ENCODE measurements around the gene ELMOD2.
"Not testable (repeated sequence)": the region's sequence is repeated elsewhere in the genome, so short reads cannot be mapped to it uniquely, and the experiment has no call there.

ELMOD2 gene

GRCh38 chr4:140523857-140524742 is at the start of gene ELMOD2:
TSS of gene ELMOD2 (plus strand) at chr4:140524168. CDS start at chr4:140525429, 1,261 bp downstream.
- peak; percentile 99 for DNase-seq

- DNase-seq: no peak
Measured at GRCh38 chr4:140483445-140483844, 40.5 kb upstream of the ELMOD2 start.

- no peak for DNase-seq
Measured at GRCh38 chr4:140485939-140486338, 38.0 kb upstream of the ELMOD2 start.

- DNase-seq: no peak
Measured at GRCh38 chr4:140497405-140497746, 26.6 kb upstream of the ELMOD2 start.

- DNase-seq: no peak
Measured at GRCh38 chr4:140497747-140498636, 26.0 kb upstream of the ELMOD2 start, which contains the start of gene MGAT4D. TSS of gene MGAT4D (minus strand) at chr4:140498293. CDS start at chr4:140498222, 71 bp downstream.

GRCh38 chr4:140499391-140499790 is 24.6 kb upstream of the ELMOD2 start:
- no peak for DNase-seq

GRCh38 chr4:140504261-140504660 is 19.7 kb upstream of the ELMOD2 start:
- no peak for DNase-seq

- DNase-seq: not testable (repeated sequence)
Measured at GRCh38 chr4:140513765-140514164, 10.2 kb upstream of the ELMOD2 start.

- no peak for DNase-seq
Measured at GRCh38 chr4:140515423-140515822, 8.5 kb upstream of the ELMOD2 start.

- no peak for DNase-seq
Measured at GRCh38 chr4:140523370-140523856, 555 bp upstream of the ELMOD2 start.

- no peak for DNase-seq
Measured at GRCh38 chr4:140529434-140529833, 5.5 kb downstream of the ELMOD2 start.

- DNase-seq: no peak
Measured at GRCh38 chr4:140533951-140534480, 10.0 kb downstream of the ELMOD2 start.

GRCh38 chr4:140556372-140557085 is 32.6 kb downstream of the ELMOD2 start:
- DNase-seq: peak; percentile 69

- no peak for DNase-seq
Measured at GRCh38 chr4:140557831-140558435, 34.0 kb downstream of the ELMOD2 start.

- no peak for DNase-seq
Measured at GRCh38 chr4:140559696-140560095, 35.7 kb downstream of the ELMOD2 start.

- DNase-seq: no peak
Measured at GRCh38 chr4:140568507-140569306, 44.7 kb downstream of the ELMOD2 start, which contains the start of gene UCP1. TSS of gene UCP1 (minus strand) at chr4:140568961. CDS start at chr4:140568729, 232 bp downstream.

- DNase-seq: no peak
Measured at GRCh38 chr4:140569307-140569638, 45.3 kb downstream of the ELMOD2 start.

- no peak for DNase-seq
Measured at GRCh38 chr4:140571620-140572019, 47.7 kb downstream of the ELMOD2 start.

GRCh38 chr4:140575489-140575888 is 51.5 kb downstream of the ELMOD2 start:
- DNase-seq: no peak

- no peak for DNase-seq
Measured at GRCh38 chr4:140579278-140579677, 55.3 kb downstream of the ELMOD2 start.

- DNase-seq: no peak
Measured at GRCh38 chr4:140581078-140581477, 57.1 kb downstream of the ELMOD2 start.
